CD4-positive, alpha-beta T cell treated with Interleukin-4 for 4 hours (primary cell): Measurements from ENCODE around the gene SGTA.
"Not testable (repeated sequence)": the region's sequence is repeated elsewhere in the genome, so short reads cannot be mapped to it uniquely, and the experiment has no call there.

ENCODE experiments used
- DNase-seq: peaks from one replicate; pipeline ENCODE4 v3.0.0-alpha.2; 2020

SGTA gene, protein sequence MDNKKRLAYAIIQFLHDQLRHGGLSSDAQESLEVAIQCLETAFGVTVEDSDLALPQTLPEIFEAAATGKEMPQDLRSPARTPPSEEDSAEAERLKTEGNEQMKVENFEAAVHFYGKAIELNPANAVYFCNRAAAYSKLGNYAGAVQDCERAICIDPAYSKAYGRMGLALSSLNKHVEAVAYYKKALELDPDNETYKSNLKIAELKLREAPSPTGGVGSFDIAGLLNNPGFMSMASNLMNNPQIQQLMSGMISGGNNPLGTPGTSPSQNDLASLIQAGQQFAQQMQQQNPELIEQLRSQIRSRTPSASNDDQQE

DNA sequence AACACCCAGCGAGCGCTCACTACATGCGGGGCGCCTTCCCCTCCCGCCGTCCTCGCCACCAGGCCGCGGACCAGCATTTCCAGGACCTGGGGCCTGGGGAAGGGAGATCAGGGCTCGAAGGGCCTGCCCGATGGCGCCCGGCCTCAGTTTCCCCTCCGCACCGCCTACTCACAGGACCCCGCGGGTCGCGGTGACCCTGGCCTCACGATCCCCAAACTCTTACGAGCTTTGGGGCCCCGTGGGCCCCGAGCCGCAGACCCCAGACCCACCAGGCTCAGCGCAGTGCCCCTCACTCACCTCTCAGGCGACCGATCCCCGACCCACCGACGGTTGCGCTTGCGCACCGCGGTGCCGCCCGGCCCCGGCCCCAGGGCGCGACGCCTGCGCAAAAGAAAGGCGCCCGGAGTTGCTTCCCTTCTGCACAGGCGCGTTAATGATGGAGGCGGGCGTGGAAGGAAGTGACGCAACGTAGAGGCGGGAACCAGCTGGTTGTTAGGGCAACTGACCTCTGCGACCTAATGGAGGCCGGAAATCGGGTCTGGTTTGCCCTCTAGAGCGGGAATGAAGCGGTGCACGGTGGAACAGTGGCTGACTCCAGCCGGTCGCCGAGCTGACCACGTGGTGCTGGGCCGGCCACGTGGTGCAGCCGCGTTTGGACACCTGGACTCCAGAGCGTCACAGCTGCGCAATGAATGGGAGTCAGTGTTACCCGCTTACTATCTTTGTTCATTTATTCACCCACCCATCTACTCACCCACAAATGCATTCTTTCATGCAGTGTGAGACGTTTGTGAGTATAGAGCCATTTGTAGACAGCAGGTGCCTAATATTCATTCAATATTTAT is at the start of gene SGTA:
Gene SGTA, minus strand, starts transcription at position 338 of the 845 bp plus-strand sequence. CDS start 14,205 bp downstream, outside the sequence.
- DNase-seq, result peak; percentile 97

DNA sequence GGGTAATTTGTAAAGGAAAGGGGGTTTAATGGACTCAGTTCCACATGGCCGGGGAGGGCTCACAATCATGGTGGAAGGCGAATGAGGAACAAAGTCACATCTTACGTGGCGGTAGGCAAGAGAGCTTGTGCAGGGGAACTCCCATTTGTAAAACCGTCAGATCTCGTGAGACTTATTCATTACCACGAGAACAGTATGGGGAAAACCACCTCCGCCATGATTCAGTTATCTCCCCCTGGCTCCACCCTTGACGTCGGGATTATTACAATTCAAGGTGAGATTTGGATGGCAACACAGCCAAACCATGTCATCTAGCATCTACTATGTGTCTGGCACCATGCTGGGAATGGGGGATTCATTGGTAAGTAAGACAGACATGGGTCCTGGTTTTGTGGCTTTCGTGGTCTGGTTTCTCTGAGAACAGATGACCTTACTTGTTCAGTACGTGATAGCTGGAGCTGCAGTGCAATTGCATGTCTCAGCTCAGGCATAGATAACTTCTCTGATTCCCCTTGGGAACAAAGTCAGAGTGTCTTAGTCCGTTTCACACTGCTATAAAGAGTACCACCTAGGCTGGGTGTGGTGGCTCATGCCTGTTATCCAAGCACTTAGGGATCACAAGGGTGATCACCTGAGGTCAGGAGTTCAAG is 44.9 kb upstream of the SGTA start:
- DNase-seq, result no peak

DNA sequence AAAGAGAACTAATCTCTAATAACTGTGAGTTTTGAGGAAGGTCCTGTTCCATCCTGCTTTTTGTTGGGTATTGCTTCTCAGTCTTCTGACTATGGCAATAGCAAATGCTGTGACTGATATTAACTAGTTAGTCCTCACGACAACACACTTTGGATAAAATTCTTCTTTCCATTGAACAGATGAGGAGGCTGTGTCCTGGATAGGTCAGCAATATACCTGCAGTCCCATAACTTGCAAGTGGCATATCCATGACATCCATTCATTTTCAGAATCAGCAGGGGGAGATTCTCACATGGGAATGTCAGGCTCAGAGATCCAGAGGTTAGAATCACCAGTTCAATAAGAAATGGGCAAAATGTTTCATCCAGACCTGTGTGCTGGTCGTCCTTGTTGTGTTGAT is 43.9 kb upstream of the SGTA start:
- DNase-seq, result no peak

DNA sequence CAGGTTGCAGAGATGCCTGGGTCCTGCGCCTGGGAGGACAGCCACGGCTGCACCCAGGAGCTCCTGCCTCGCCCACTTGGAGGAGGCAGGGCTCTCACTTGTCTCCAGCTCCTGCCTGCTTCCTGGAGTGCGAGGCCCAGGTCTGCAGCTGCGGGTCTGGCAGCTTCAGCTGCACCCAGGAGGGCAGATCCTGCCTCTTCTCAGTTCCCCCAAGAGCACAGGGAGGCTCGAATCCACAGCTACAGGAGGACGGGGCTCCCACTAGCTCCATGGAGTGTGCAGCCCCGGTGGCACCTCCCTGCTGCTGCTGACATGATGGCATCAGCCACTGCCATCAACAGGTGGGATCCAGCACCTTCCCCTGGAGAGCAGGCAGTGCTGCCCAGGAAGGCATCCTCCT is 41.1 kb upstream of the SGTA start:
- no peak for DNase-seq

DNA sequence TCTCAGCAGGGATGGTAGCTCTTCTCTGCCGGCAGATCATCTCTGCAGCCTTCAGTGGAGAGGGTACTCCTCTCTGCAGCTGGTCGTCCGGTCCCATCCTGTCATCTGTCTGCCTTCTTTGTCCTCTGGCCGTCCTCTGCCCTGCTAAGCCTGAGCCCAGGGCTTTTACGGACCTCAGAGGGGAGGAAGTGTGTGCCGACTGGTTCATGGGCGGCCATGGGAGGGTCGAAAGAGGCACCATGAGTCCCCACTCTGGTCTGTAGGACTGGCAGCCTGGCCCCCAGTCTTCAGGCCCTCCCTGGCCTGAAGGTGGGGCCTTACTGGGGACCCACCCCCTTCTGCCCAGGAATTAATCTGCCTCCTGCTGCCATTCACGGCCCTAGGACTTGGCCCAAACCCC is 40.6 kb upstream of the SGTA start:
- no peak for DNase-seq

DNA sequence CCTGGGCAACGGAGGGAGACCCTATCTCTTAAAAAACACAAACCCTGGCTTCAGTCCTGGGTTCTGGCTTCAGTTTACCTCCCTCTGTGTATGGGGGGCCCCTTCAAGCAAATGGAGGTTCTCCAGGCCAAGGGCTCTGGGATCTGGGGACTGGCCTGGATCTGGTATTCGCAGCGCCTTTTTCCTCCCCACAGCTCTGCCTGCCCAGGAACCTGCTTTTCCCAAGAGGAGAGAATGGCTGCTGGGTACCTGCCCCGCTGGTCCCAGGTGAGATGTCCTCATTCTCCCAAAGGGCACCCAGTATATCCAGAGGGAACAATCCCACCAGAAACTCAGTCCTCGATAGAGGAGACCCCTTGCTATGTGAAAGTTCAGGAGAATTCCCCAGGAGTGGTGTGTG is 39.8 kb upstream of the SGTA start:
- DNase-seq, result no peak

DNA sequence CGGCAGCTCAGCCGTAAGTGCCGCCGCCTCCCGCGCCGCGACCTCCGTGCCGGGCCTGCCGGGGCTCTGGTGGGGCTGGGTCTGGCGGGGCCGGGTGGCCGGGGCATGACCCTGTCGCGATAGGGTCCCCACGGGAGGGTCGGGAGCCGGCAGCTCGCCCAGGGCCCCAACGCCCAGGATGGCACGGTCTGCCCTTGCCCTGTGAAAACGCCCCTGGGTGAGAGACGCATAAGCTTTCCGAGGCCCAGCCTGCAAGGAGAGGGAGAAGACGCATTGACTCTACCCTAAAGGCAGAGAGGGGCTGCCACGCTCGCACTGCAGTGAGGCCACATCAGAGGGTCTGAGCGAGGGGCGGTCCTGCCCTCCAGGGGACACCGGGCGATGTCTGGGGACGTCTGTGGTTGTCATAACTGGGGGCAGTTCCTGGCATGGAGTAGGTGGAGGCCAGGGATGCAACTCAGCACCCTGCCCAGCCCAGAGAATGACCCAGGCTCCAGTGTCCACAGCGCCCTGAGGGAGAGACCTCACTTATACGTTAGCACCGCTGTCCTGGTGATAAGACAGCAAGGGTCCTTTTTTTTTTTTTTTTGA is 37.1 kb upstream of the SGTA start:
- DNase-seq, result no peak

DNA sequence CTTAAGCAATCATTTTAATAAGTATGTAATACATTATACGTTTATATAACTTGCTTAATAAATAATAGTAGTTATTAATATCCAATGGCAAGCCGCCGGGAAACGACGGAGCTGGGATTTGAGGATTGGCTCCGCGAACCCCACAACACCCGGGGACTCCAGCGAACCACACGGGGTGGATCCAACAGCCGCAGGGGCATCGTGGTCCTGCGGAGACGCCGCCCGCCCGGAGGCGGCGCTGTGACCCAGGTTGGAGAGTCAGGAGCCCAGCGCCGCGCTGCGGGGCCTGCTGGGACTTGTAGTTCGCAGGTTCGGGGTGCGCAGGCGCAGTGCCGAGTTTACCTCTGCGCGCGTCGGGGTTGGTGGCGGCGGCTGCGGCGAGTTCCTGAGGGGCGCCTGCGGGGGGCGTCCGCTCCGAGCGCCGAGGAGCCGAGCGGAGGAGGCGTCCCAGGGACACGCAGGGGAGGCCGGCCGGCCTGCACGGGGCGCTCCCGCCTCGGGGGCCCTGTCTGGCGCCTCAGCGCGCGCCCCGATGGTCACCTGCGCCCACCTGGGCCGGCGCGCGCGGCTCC is 36.6 kb upstream of the SGTA start, which contains the start of gene ZNF554:
Gene ZNF554, plus strand, starts transcription at position 329 of the 572 bp plus-strand sequence. Its CDS starts 204 bp downstream, at position 533.
- DNase-seq, result peak; percentile 94

DNA sequence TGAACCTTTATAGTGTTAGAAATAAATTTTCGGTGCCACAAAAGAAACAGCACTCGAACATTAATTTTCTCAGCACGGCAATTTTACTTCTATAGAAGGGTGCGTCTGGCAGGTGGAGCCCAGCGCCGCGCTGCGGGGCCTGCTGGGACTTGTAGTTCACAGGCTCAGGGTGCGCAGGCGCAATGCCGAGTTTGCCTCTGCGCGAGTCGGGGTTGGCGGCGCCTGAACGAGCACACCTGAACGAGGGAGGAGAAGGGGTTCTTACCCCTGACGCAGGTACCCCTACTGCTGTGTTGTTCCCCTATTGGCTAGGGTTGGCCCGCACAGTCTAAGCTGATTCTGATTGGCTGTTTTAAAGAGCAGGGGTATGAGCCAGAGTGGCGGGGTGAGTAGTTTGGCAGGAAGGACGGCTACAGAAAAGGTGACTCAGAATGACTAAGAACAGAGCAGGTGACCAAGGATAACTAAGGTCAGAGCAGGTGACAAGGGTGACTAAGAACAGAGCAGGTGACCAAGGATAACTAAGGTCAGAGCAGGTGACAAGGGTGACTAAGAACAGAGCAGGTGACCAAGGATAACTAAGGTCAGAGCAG is 34.3 kb upstream of the SGTA start:
- DNase-seq, result not testable (repeated sequence)

DNA sequence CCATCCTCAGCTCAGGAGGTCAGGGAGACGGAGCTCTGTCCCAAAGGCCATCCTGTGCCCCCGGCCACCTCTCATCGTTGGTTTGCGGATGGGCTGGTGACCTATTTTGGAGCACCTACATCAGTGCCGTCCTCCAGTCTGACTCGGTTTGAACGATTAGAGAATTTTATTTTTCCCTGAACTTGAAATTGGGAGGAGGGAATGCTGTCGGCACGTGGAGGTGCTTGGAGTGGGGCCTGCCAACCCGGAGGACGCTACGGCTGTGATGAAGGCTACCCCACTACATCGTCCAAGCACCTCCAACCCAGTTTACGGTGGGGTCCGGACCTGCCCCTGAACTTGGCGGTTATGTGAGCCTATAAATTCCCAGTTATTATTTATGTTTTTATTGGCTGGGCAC is 33.6 kb upstream of the SGTA start:
- no peak for DNase-seq

DNA sequence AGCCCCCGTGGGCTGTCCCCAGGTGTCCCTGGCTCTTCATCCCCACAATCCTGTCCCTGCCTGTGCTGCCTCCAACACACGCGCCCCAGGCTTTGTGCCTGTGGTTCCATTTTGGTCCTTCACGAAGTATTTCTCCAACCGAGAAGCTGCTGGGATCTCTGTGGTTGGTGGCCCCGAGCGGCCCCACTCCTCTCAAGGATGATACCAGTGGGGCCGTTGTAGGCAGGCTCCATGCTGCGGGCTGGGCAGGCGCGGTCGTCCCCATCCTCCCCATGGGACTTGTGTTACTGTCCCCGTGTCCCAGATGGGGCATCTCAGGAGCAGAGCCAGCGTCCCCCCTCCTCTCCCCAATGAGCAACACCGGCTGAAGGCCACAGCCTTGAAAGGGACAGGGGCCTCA is 32.9 kb upstream of the SGTA start:
- DNase-seq, result no peak

DNA sequence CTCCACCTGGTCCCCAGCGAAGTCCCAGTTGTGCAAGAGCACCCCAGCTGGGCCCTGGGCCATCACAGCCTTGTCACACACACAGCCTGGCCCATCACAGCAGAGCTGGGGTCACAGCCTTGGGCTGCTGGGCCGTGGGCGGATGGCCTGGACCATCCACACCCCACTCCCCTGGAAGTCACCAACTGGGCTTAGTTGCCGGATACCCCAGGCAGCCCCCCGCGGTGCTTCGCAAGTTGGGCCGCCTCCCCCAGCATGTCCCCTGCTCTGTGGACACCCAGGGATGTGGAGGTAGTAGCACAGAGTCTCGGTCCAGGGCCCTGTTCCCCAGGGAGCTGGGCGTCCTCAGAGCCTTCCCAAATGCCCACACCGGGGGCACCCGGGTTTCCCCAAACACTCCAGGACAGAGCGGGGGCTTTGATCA is 32.1 kb upstream of the SGTA start:
- DNase-seq, result no peak

DNA sequence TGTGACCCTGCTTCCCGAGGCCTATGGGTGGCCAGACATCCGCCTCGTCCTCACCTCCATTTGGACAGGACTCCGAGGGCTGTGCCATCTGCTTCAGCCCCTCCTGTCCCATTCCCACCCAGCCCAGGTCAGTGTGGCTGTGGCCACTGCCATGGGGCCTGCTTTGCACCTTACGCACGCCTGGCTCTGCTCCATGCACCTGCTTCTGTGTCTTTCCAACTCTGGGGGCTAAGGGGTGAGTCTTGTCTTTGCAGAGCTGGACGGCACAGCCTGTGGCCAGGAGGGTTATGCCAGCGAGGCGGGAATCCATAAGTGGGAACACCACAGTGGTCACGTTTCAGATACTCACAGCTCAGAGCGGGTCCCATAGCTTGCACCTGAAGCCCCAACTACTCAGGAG is 31.4 kb upstream of the SGTA start:
- DNase-seq, result no peak

DNA sequence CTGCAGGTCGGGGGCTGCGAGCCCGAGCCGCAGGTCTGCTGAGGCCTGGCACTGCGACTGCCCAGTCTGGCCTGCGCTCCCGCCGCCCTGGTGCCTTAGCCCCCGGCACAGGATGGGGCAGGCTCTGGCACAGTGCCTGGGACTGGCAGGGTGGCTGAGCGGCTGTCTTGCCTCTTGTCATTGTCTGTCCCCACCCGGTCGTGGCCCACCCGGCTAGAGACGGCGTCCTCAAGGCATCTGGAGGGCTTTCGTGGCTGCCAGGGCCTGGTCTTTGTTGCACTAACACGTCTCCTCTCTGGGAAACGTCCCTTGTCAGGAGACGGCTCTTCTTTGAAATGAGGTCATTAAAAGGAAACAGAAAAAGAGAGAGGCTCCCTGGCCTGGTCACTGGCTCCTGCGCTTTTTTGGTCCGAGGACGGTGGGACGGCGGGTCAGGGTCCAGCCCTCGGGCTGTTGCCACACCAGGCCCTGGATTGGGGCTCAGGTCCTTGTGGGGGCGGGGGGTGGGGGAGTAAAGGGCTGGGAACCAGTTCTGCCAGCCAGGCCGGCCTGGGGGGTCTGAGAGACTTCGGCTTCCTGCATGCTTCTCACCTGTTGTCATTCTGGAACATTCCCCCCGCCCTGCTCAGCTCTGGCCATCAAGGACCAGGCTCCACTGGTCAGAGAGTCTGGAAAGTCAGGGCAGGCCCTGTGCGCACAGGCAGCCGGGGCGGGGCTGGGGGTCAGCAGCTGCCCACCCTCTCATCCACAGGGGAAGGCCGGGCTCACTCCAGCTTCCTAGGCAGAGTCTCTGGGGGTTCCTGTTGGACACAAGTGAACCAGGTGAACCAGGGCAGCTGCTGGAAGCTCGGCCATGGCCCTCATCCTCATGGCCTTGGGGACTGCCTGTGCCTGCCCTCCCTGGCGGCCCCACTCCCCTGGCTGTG is 30.4 kb upstream of the SGTA start:
- DNase-seq, result no peak

DNA sequence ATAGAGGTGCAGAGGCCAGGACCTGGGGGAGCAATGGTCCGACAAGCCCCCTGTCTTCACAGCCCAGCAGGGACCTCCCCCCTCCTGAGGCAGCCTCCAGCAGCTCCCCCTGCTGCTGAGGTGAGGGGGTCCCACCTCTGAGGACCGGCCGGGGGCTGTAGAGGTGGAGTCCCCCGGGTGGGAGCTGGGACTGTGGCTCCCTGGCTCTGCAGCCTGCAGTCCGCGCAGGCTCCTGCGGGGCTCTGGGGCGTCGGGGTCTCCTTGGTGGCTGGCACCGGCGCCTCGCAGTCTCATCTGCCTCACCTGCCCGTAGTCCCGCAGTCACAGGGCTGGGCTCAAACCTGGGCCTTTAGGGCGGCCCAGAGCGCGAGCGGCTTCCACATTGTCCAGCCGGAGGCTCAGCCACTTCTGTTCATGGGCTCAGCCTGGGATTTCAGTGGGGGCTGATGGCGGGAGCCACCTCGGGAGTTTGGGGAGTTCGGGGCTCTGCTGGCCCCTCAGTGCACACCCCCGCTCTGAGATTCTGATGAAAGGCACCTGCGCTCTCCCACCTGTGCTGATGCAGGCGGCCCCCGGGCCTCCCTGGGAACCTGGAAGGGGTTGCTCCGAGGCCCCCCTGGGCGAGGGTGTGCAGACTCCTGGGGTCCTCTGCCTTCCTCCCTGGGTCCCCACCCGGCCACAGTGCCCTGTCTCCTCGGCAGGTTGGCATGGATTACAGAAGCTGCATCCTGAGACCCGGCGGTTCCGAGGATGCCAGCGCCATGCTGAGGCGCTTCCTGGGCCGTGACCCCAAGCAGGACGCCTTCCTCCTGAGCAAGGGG is 29.6 kb upstream of the SGTA start:
- no peak for DNase-seq

DNA sequence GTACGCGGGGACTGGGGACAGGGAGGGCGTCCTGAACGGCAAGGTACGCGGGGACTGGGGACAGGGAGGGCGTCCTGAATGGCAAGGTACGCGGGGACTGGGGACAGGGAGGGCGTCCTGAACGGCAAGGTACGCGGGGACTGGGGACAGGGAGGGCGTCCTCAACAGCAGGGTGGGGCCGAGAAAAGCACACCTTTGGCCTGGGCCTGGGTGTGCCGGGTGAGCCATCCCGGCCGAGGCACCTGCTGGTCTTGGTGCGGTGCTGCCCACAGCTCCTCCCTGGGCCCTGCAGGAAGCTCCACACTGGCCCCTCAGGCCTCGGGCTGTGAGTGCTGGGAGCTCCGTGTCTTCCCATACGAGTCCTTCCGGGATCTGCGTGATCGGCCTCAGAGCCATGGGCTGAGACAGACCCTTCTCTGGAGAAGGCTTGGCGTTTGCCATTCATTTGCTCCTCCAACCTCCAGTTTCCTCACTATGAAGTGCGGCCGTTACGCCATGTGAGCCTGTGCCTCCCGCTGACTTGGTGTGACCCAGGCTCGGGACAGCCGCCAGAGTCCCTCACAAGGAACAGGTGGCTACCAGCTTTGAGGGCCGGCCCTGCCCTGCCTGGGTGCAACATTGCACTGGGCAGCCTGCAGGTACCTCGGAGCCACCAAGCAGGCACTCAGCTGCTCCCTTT is 28.8 kb upstream of the SGTA start:
- no peak for DNase-seq

DNA sequence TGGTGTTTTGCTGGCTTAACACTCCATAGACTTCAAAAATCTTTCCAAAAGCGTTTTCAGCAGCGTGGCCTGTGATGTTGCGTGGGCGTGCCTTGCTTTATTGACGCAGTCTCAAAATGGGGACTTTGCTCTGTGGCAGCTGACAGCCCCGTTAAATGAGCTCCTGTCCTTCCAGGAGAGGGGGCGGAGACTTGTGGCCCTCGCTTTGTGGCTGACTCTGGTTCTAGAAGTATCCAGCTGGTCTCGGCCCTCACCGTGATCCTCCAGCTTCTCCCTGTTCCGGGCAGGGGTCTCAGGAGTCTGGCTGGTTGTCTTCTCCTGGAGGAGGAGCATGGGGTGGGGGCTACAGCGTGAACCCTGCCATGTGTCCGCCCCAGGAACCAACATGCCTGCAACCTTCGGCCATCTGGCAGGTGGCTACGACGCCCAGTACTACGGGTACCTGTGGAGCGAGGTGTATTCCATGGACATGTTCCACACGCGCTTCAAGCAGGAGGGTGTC is 28.2 kb upstream of the SGTA start:
- no peak for DNase-seq

DNA sequence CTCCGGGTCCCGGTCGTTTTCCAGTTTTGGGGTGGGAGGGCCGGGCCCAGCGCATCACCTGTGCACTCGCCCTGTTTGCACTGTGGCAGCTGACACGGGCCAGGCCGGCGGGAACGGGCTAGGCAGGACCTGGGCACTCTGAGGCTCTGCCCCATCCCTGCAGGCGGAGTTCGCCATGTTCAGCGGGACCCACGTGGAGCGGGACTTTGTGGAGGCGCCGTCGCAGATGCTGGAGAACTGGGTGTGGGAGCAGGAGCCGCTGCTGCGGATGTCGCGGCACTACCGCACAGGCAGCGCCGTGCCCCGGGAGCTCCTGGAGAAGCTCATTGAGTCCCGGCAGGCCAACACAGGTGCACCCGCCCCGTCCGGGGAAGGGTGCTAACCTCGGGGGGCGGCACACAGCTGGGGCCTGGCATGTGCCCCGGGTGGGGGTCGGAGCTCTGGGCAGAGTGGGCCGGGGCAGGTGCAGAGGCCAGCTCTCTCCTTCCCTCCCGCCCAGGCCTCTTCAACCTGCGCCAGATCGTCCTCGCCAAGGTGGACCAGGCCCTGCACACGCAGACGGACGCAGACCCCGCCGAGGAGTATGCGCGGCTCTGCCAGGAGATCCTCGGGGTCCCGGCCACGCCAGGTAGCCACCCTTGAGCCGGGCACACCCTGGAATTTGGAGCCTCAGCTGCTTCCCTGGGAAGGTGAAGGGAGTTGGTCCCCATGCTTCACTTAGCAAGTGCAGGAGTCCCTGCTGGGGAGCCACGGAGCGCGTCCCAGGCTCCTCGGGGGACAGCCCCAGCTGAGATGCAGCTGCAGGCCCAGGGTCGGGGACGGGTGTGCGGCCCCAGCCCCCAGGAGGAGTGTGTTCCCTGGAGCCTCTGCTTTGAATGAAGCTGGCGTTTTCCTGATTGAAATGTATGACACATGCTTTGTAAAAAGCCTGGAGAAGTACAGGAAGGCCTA is 27.3 kb upstream of the SGTA start:
- no peak for DNase-seq
